Stimulated activated CD4-positive, alpha-beta T cell treated with anti-CD3 and anti-CD28 coated beads, Interleukin-1b, Interleukin-23, amount 100 ng/mL, for 48 hours (primary cell): ENCODE measurements around the gene BLOC1S1.

Experiments used
- DNase-seq: peaks from one replicate; pipeline ENCODE4 v3.0.0-alpha.2; 2020

The BLOC1S1 gene

DNA sequence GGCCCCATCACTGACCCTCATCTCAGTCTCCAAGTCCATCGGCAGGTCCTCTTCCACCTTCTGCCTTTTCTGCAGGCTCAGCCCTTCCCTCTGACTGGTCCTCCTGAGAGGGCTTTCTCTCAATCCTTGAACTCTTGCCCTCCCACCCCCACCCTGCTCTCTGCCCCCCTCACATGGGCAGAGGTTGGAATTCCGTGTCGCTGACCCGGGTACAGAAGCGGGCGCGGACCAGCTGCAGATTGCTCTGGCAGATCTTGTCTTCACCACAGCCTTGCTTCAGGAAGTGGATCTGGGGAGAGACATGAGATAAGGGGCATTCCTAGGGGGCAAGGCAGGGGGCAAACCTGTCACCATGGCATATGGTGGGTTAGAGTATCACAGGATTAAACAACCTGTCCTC is 20.5 kb upstream of the BLOC1S1 start:
- no peak for DNase-seq

DNA sequence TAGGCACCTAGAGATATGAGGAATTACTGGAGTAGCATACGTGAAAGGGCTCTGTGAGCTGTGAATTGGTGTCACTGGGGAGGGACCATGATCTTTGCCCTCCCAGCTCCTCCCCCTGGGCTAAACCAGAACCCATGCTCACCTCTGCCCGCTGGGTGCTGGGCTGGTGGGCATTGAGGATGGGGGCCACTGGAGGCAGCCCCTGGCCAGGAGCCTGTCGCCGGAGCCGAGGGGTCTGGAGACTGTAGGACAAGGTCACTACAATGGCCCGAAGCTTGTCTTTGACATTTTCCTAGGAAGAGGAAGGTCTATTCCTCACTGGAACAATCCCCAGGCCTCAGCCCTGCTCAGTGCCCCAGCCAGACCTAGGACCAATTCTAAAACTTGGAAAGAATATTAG is 19.7 kb upstream of the BLOC1S1 start:
- no peak for DNase-seq

GRCh38 chr12:55696796-55697462 is 18.9 kb upstream of the BLOC1S1 start:
- DNase-seq: no peak

GRCh38 chr12:55697686-55698085 is 18.2 kb upstream of the BLOC1S1 start:
- no peak for DNase-seq

- DNase-seq: no peak
These were observed 17.4 kb upstream of the BLOC1S1 start for GRCh38 chr12:55698241-55698955.

DNA sequence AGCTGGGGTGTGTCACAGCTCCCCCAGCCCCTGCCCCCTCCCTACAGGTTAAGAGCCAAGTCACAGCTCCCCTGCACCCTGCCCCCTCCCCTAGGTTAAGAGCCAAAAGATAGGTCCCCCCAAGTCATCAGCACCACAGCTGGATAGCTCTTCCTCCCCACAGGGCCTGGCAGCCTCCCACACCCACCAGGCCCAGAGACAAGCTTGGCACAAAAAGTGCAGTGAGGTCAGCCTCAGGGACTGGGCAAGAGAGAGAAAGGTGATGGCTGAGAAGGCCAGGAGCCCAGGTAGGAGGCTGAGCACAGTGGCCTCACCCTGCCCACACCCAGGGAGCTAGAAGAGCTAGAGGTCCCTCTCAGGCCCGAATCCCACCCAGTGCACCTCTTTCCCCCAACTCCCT is 16.9 kb upstream of the BLOC1S1 start:
- DNase-seq: no peak

GRCh38 chr12:55699471-55700055 is 16.3 kb upstream of the BLOC1S1 start:
- no peak for DNase-seq

DNA sequence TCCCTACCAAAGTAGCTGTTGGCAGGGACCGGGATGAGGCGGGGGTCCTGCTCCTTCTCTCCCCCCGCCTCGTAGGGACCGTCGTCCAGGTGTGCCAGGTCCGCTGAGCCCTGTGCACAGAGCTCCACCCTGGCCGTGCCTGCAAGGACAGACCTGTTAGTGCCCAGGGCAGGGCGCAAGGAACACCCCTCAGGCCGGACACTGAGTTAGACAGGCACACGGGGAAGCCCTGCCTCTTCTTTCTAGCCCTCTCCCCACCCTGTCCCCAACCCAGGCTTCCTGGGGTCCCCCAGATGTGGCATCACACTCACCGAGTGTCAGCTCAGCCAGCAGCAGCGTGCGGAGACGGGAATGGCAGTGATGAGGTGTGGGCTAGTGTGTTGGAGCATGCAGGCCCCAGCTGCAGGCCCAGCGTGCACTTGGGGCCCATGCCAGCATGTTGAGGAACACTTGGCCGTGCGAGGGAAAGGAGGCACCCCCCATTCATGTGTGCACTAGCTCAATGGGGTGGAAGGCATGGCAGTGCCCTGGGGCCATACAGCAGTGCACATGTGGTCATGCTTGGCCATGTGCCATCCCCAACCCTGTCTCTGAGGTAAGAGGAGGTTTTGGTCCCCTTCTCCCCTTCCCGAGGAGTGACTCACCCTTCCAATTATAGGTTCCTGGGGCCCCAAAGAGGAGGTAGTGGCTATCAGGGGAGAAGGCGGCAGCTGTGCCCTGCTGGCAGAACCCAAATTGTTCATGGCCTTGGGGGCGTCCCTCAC is 15.4 kb upstream of the BLOC1S1 start:
- DNase-seq: no peak

DNA sequence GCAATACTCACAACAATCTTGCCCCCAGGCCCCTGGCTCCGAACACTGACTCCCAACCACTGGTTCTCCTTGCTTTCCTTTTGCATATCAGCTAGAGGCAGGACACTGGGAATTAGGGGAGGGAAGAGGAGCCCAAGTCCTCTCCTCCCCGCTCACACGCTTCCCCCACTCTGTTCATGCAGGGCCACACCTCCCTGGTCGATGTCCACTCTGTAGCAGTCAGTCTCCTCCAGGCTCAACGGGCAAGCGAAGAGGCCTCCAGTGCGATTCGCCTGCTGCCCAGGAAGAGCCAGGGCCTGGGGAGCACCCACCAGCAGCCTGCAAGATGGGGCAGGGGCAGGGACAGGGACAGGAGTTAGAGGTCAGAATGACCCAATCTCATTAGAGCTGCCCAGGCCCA is 13.0 kb upstream of the BLOC1S1 start:
- DNase-seq: no peak

GRCh38 chr12:55703288-55703687 is 12.6 kb upstream of the BLOC1S1 start:
- DNase-seq: no peak

- no peak for DNase-seq
These were observed 11.7 kb upstream of the BLOC1S1 start for GRCh38 chr12:55703901-55704761.

DNA sequence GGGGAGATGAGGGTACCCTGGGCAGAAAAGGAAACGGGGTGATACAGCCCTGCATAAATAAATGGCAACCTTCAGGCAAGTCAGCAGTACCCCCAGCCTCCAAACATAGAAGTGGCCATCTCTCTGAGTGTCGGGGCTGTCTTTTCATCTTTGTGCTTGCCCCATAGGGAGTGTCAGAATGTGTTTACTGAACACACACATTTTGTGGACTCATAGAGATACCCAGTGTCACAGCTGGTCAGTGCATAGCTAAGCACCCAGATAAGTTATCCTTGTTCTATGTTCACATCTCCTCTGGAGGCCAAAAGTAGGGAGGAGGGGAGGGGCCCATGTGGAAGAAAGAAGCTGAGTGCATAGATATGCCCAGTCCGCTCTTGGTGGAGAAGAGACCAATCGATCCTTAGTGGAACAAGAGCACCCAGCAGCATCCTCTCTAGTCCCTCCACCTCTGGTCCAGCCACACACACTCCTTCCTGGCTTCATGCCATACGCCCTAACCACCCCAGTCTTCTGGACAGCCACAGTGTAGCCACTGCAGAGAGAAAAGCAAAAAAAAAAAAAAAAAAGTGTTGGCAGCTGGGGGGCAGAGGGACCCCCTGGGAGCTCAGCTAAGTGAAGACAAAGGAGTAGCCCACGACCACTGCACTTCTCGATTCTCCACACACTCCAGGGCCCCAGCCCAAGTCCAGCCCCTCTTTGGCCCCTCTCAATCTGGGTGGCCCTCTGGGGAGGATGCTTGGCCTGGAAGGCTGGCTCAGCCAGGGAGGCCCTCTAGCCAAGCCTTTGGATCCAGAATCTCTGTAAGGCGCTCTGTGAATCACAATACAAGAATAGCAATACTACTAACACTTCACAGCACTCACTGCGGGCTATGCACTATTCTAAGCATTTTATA is 10.8 kb upstream of the BLOC1S1 start:
- no peak for DNase-seq

DNA sequence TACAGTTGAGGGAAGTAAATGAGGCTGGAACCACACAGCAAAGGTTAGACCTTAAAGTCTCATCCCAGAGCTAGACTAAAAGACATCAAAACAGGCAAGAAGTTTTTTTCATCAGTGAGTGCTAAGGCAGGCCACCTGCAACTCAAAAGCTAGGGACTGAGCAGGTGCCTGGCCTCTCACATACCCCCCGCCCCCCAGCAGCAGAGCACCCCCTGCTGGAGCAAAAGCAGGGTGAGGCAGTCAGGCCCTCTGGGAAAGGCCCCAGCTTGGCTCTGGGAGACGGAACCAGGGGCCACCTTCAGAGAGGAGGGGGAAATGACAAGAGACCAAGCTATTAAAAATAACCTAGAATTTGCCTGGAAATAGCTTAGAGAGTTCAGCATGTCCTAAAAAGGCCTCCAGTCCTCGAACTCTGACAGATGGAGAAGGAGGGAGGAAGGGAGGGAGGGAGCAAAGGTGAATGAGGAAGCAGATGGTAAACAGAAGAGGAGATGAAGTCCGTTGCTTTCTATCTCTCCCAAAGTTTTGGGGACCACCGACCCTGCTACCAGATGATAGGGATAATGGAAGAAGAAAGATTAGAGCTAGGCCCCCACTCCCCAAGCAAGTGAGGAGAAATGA is 10.0 kb upstream of the BLOC1S1 start:
- no peak for DNase-seq

DNA sequence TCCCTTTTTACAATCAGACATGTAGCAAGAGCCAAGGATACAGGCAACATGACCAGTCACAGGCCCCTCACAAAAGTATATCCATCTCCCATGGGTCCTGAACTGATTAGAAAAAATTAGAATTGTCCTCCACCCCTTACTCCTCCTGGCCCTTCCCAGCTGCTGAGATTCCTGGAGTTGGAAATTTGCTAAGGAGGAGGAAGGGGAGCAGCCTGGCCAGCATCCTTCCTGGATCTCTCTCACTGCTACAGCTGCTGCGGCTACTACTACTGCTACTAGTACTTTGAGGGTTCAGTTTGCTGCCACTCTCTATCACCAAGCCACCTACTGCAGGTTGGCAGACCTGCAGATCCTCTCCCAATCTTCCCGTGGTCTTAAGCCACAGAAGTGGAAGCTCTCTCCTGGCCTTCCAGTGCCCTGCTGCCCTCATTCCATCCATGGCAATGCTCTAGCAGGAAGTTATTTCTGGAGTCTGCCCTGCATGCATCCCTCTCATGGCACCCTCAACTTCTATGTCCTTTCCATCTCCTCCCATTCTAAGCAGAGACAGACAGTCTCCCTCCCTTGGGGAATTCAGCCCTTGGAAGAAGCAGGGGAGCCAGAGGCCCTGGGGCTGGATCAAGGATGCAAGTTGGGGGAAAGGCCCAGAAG is 9.2 kb upstream of the BLOC1S1 start:
- DNase-seq: no peak

- no peak for DNase-seq
These were observed 8.6 kb upstream of the BLOC1S1 start for GRCh38 chr12:55707219-55707671.

- DNase-seq: peak; percentile 43
These were observed 7.8 kb upstream of the BLOC1S1 start, which contains the start of gene ITGA7 for GRCh38 chr12:55707841-55708694. ITGA7 (minus strand) TSS chr12:55707904; CDS start chr12:55707682, 222 bp downstream.

DNA sequence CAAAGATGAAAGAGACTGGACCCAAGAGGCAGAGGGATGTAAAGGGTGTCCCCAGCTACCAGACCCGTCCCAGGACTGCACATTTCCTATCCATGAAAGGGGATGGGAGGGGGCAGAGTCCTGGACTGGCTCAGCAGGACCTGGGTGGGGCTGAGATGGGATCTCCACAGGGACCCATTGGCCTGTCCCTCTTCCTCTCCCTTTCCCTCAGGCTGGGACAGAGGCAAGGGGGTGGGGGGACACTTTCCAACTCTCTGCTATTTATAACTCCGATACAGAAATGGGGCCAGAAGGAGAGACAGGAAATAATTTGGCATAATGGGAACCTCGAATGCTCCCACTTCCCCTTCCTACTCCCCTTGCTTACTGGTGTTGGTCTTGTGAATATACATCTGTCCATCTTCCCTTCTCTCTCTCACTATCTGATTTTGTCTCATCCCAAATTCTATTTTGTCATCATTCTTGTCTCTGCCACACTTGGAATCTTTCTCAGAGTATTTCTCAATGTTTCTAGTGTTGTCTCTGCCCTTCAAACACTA is 7.1 kb upstream of the BLOC1S1 start:
- DNase-seq: no peak

DNA sequence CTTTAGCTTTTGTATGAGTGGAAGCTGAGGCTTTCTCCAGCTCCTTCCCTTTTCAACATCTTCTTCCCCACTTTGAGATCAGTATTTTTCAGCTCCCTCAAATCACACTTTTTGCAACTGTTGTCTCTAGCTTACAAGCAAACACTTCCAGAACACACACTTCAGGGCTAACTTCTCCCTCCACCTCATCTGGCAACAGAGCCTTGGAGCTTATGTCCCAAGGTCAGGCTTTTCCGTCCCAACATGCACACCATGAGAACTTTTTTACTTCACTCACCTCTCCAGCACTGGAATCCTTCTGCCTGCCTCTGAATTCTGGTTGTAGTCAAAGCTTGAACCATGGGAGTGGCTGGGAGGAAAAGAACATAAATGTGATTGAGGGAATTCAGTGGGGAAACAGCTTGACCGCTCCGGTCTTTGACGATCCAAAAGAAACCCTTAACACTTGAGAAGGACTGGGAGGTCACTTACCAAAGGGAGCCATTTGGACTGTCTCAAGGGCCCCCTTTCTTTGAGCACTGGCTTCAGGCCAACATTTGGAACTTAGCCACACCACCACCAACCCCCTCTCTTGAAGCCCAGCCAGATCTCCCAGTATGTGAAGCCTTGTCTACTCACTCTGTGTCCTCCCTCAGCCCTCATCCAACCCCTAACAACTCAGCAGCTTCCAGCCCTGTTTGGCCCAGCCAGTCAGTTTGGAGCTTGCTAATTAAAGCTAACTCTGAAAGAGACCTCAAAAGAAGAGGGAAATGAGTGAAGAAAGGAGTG is 3.9 kb upstream of the BLOC1S1 start:
- no peak for DNase-seq
